HepG2 (cell line): Measurements from ENCODE around the gene CEP128. TPM values are rescaled to one million over a fixed set of nuclear protein-coding genes. Genes with fewer than 3 reads are reported as not detected.

Source experiments
- ATAC-seq: fragments of 200-7000 bp; cut with Tn5 transposase; 3 replicates; pipeline ENCODE4 v1.9.1; 2020; ENCODE audit warnings: mild to moderate bottlenecking, moderate library complexity
- BruUV-seq: library from RNA; stranded (reverse); fragments of 400-500 nt; replicated peaks from 2 replicates; lab custom pipeline; 2021; lab: Mats Ljungman, UMichigan
- CTCF ChIA-PET: fragments of 300-600 bp; formaldehyde crosslinking; extraction: SDS; loops from one replicate; lab custom pipeline; 2021; ENCODE audit warnings: low total read pairs, inconsistent platforms, low intra/inter-chr PET ratio; lab: Yijun Ruan, JAX
- POLR2A ChIA-PET: fragments of 350-600 bp; sonication (Branson Sonifier 250); formaldehyde crosslinking; loops from one replicate; lab custom pipeline; 2020; ENCODE audit warnings: antibody characterized with exemption, inconsistent platforms; lab: Yijun Ruan, JAX
- DNase-seq: peaks from one replicate; pipeline ENCODE4 v3.0.0-alpha.2; 2015; ENCODE audit warnings: low spot score
- FAIRE-seq: peaks from 3 replicates; lab custom pipeline; 2011; peaks lifted over from hg19 to GRCh38; lab: Jason Lieb, UNC
- H2AFZ ChIP-seq: one replicate; pipeline ENCODE4 v1.6.1; 2011; ENCODE audit warnings: low read length, inconsistent platforms
- H3K27ac ChIP-seq: fragments of 300-600 bp; 3 replicates; pipeline ENCODE4 v1.8.0; 2011; ENCODE audit warnings: mixed run types, mild to moderate bottlenecking, mixed read lengths, low read length, inconsistent platforms; ENCODE audit not compliant: insufficient read depth; ENCODE audit errors: extremely low read length
- H3K27me3 ChIP-seq, 2 experiments: fragments of 200-600 bp in 1 of 2; 2 replicates in 1 of 2; 3 replicates in 1 of 2; pipeline versions ENCODE4 v1.6.0 to v1.8.0; 2011; ENCODE audit warnings: low read length in 2 of 2, mild to moderate bottlenecking in 2 of 2, moderate library complexity in 2 of 2, inconsistent platforms in 1 of 2; ENCODE audit not compliant: insufficient read depth in 2 of 2, control insufficient read depth in 1 of 2
- H3K36me3 ChIP-seq, 2 experiments: fragments of 200-600 bp in 1 of 2; replicated peaks in 1 of 2; 2 replicates in 1 of 2; 3 replicates in 1 of 2; pipeline versions ENCODE4 v1.5.1 to v1.8.0; 2011; ENCODE audit warnings: low read length in 2 of 2, inconsistent platforms in 1 of 2; ENCODE audit not compliant: insufficient read depth in 2 of 2, control insufficient read depth in 1 of 2
- H3K4me1 ChIP-seq: 2 replicates; pipeline ENCODE4 v1.5.1; 2012; ENCODE audit warnings: low read length, inconsistent platforms; ENCODE audit not compliant: insufficient read depth
- H3K4me2 ChIP-seq: 2 replicates; pipeline ENCODE4 v1.6.0; 2011; ENCODE audit warnings: low read depth, low read length, inconsistent platforms
- H3K4me3 ChIP-seq, 3 experiments: fragments of 200-600 bp in 1 of 3; sonication (generic), shearing (Covaris generic) in 1 of 3; replicated peaks in 1 of 3; 2 replicates each; pipeline ENCODE4 v1.5.1; 2011 to 2016; ENCODE audit warnings: low read length in 3 of 3, inconsistent platforms in 2 of 3, low read depth in 2 of 3, mild to moderate bottlenecking in 2 of 3, control low read depth in 1 of 3, mixed read lengths in 1 of 3; ENCODE audit not compliant: insufficient read depth in 1 of 3
- H3K79me2 ChIP-seq: one replicate; pipeline ENCODE4 v1.6.1; 2011; ENCODE audit warnings: low read length, inconsistent platforms; ENCODE audit not compliant: insufficient read depth
- H3K9ac ChIP-seq: 2 replicates; pipeline ENCODE4 v1.6.0; 2011; ENCODE audit warnings: mild to moderate bottlenecking, low read depth, low read length, inconsistent platforms; ENCODE audit not compliant: insufficient read depth
- H3K9me3 ChIP-seq: 2 replicates; pipeline ENCODE4 v1.5.1; 2012; ENCODE audit warnings: mild to moderate bottlenecking, low read length
- H4K20me1 ChIP-seq: 2 replicates; pipeline ENCODE4 v1.6.0; 2011; ENCODE audit warnings: inconsistent platforms, mild to moderate bottlenecking, low read length, moderate library complexity; ENCODE audit not compliant: insufficient read depth
- ATF1 ChIP-seq: IDR thresholded peaks from 2 replicates; pipeline ENCODE4 v1.6.1; 2016; ENCODE audit warnings: mild to moderate bottlenecking, control low read depth
- HMG20B ChIP-seq: conservative IDR thresholded peaks from 2 replicates; pipeline ENCODE4 v1.6.1; 2016; ENCODE audit warnings: missing genetic modification reagents, missing compliant biosample characterization
- HNRNPL ChIP-seq: fragments of 200-400 bp; formaldehyde crosslinking; IDR thresholded peaks from 2 replicates; pipeline ENCODE4 v1.6.1; 2017; ENCODE audit warnings: mild to moderate bottlenecking, low read depth, low read length
- HNRNPUL1 ChIP-seq: fragments of 200-400 bp; formaldehyde crosslinking; IDR thresholded peaks from 2 replicates; pipeline ENCODE4 v1.6.1; 2017; ENCODE audit warnings: low read depth, mild to moderate bottlenecking, low read length, moderate library complexity
- KDM3A ChIP-seq: IDR thresholded peaks from 2 replicates; pipeline ENCODE4 v1.6.1; 2018; ENCODE audit warnings: low read depth, missing compliant biosample characterization
- MXD1 ChIP-seq: sonication (generic); formaldehyde crosslinking; IDR thresholded peaks from 2 replicates; pipeline ENCODE4 v1.4.0; 2020; ENCODE audit warnings: mild to moderate bottlenecking, missing genetic modification reagents
- ZNF354B ChIP-seq: sonication (generic); formaldehyde crosslinking; IDR thresholded peaks from 2 replicates; pipeline ENCODE4 v1.8.0; 2022; ENCODE audit warnings: mild to moderate bottlenecking, missing genetic modification reagents
- ZNF652 ChIP-seq: IDR thresholded peaks from 2 replicates; pipeline ENCODE4 v1.6.1; 2016; ENCODE audit warnings: low read depth, borderline replicate concordance
- whole genome bisulfite sequencing: methylation state at CpG from one replicate; pipeline ENCODE4 v1.1.6; 2017; ENCODE audit warnings: low lambda C conversion rate; 5-methylcytosine and 5-hydroxymethylcytosine counted together
- in situ Hi-C: cut with HindIII; loops from 2 replicates; pipeline ENCODE4 v1.10.0; 2017; ENCODE audit warnings: low pct_unique_long_range_greater_than_20kb; ENCODE audit not compliant: extremely low pct_ligation_motif_present
- intact Hi-C: fragments of 100-400 bp; cut with micrococcal nuclease; formaldehyde crosslinking; loops from one replicate; pipeline ENCODE4 v1.10.0; 2022; ENCODE audit not compliant: unreplicated experiment
- polyA plus RNA-seq, 8 experiments: library from polyadenylated mRNA; depleted of rRNA in 3 of 8; stranded (reverse) in 7 of 8; unstranded in 1 of 8; fragments of >200 nt; fragmentation: Illumina TruSeq in 4 of 8; extraction: Trizol in 4 of 8; gene quantifications; 2 replicates each; pipeline versions ENCODE4 v1.2.1 to v1.2.3, GENCODE V29; 2011 to 2016; ENCODE audit warnings: low read depth in 4 of 8, missing spikeins in 1 of 8, mixed read lengths in 1 of 8; ENCODE audit not compliant: insufficient read depth in 1 of 8
- total RNA-seq, 5 experiments: library from RNA; depleted of rRNA; stranded (reverse); fragments of >200 nt; fragmentation: Illumina TruSeq; extraction: Trizol; gene quantifications; 2 replicates each; pipeline ENCODE4 v1.2.3, GENCODE V29; 2016; ENCODE audit warnings: low read depth in 1 of 5

The CEP128 gene
- total and polyA plus RNA-seq, 2 of the 13 experiments (the other 11 are each of a cell fraction or from before 2014, with no cell fraction given): 1.3 to 7.5 TPM

- ChIA-PET POLR2A (no interaction called here), CTCF (no interaction called here)
- Histone ChIP-seq H3K79me2 (no peaks in the 10 kb centered on the region), H3K36me3 (no peaks in the 10 kb centered on the region), H3K4me3 (no peak overlapping the region), H3K9ac (no peak overlapping the region), H3K4me1 (peaks cover 4% of the 10 kb centered on the region; the same call in 1 of the 2 replicates), H3K9me3 (no peaks in the 10 kb centered on the region), H3K4me2 (no peak overlapping the region), H4K20me1 (no peaks in the 10 kb centered on the region), H3K27ac (no peak overlapping the region), H3K27me3 (no peaks in the 10 kb centered on the region), H2AFZ (no peak overlapping the region)
- intact Hi-C loops (loop anchor here (5.0 kb wide), 1 partner anchor 528 kb away; no protein-coding TSS in a partner anchor), in situ Hi-C loops (loop anchor here (25.0 kb wide), 1 partner anchor 373 kb away; the partner anchor contains the start of gene DIO2)
- BruUV-seq: no TSS peak
- ATAC-seq (no peak), FAIRE-seq (no peak), DNase-seq (peak; percentile 3)
- TF ChIP-seq ZNF354B (CRISPR knock-in tag) (no peak), KDM3A (CRISPR knock-in tag) (no peak), MXD1 (CRISPR knock-in tag) (no peak), ATF1 (CRISPR knock-in tag) (no peak), HNRNPUL1 (no peak), ZNF652 (0 out of 2 replicates have a peak, but pooled peaks have one; percentile 44), HMG20B (CRISPR knock-in tag) (no peak), HNRNPL (no peak)
- 39% methylated on average over 2 of the region's 2 CpGs for WGBS
These were observed 356.6 kb downstream of the CEP128 start for GRCh38 chr14:80584744-80585505.
